Testis (tissue), 2 donors: ENCODE results near the gene NR1I2.

Experiments used
- CTCF ChIP-seq, 3 experiments: fragments of 450-650 bp in 2 of 3; fragments of 200-600 bp in 1 of 3; sonication (generic) in 1 of 3; IDR thresholded peaks; one replicate each; pipeline ENCODE4 v1.5.1; 2016 to 2019; ENCODE audit warnings: antibody characterized with exemption in 3 of 3, mild to moderate bottlenecking in 2 of 3, moderate library complexity in 1 of 3
- POLR2A ChIP-seq: fragments of 450-650 bp; IDR thresholded peaks from one replicate; pipeline ENCODE4 v1.6.1; 2017; ENCODE audit warnings: antibody characterized with exemption, mild to moderate bottlenecking, moderate library complexity

- TF ChIP-seq CTCF (IDR thresholded peaks at IDR 0.05): no peak
- TF ChIP-seq POLR2A: no peak
Observed at GRCh38 chr3:119858957-119859356, 77.1 kb downstream of the NR1I2 start.
